WTC11 (cell line): ENCODE measurements around the gene CERS1. TPM values are rescaled to one million over a fixed set of nuclear protein-coding genes. Genes with fewer than 3 reads are reported as not detected.

ENCODE experiments used
- ATAC-seq: fragments of 200-7000 bp; cut with Tn5 transposase; 2 replicates; pipeline ENCODE4 v1.10.0; 2021; ENCODE audit warnings: mild to moderate bottlenecking, moderate library complexity
- CTCF ChIA-PET: fragments of 300-600 bp; sonication (Branson Sonifier 250); formaldehyde crosslinking; loops from one replicate; lab custom pipeline; 2021; ENCODE audit warnings: antibody characterized with exemption; lab: Charles Lee
- POLR2A ChIA-PET: fragments of 350-600 bp; sonication (Branson Sonifier 250); formaldehyde crosslinking; loops from one replicate; lab custom pipeline; 2021; ENCODE audit warnings: antibody characterized with exemption; lab: Charles Lee
- DNase-seq: peaks from one replicate; pipeline ENCODE4 v3.0.0; 2021; ENCODE audit warnings: low spot score
- H3K27ac Mint-ChIP-seq: 2 replicates; pipeline ENCODE4 v1.8.0; 2021; ENCODE audit warnings: mixed read lengths
- H3K27me3 Mint-ChIP-seq: 2 replicates; pipeline ENCODE4 v1.8.0; 2021; ENCODE audit warnings: low read depth, mild to moderate bottlenecking, moderate library complexity, mixed read lengths
- H3K36me3 Mint-ChIP-seq: 2 replicates; pipeline ENCODE4 v1.8.0; 2021; ENCODE audit warnings: mixed read lengths
- H3K4me1 Mint-ChIP-seq: 2 replicates; pipeline ENCODE4 v1.8.0; 2022; ENCODE audit warnings: mixed read lengths
- H3K4me3 Mint-ChIP-seq: 2 replicates; pipeline ENCODE4 v1.8.0; 2021; ENCODE audit warnings: mild to moderate bottlenecking, moderate library complexity, mixed read lengths
- H3K9me3 Mint-ChIP-seq: 2 replicates; pipeline ENCODE4 v1.8.0; 2021; ENCODE audit warnings: mixed read lengths
- ATF3 ChIP-seq: sonication (generic); formaldehyde crosslinking; conservative IDR thresholded peaks from 2 replicates; pipeline ENCODE4 v1.8.1; 2022; ENCODE audit warnings: mild to moderate bottlenecking, missing genetic modification reagents
- CREB1 ChIP-seq: sonication (generic); formaldehyde crosslinking; IDR thresholded peaks from 2 replicates; pipeline ENCODE4 v1.8.0; 2023; ENCODE audit warnings: mild to moderate bottlenecking, missing genetic modification reagents
- CREM ChIP-seq: sonication (generic); formaldehyde crosslinking; IDR thresholded peaks from 2 replicates; pipeline ENCODE4 v1.8.1; 2022; ENCODE audit warnings: mild to moderate bottlenecking, missing genetic modification reagents, moderate library complexity
- CTCF ChIP-seq: fragments of 200-600 bp; IDR thresholded peaks from 2 replicates; pipeline ENCODE4 v1.8.0; 2022; ENCODE audit warnings: antibody characterized with exemption
- E2F4 ChIP-seq: sonication (generic); formaldehyde crosslinking; IDR thresholded peaks from 2 replicates; pipeline ENCODE4 v1.8.1; 2022; ENCODE audit warnings: low read depth, mild to moderate bottlenecking, moderate library complexity, missing genetic modification reagents, borderline replicate concordance
- FOXJ3 ChIP-seq: sonication (generic); formaldehyde crosslinking; IDR thresholded peaks from 2 replicates; pipeline ENCODE4 v1.9.0; 2021; ENCODE audit warnings: missing genetic modification reagents, mild to moderate bottlenecking, borderline replicate concordance
- GRHL2 ChIP-seq: fragments of 250-450 bp; sonication (Bioruptor Pico); IDR thresholded peaks from 2 replicates; pipeline ENCODE4 v1.8.0; 2022; ENCODE audit warnings: mild to moderate bottlenecking, moderate library complexity; ENCODE audit not compliant: insufficient replicate concordance, severe bottlenecking
- KAT7 ChIP-seq: sonication (generic); formaldehyde crosslinking; IDR thresholded peaks from 2 replicates; pipeline ENCODE4 v1.8.1; 2023; ENCODE audit warnings: missing genetic modification reagents, mild to moderate bottlenecking, borderline replicate concordance
- OVOL2 ChIP-seq: fragments of 250-450 bp; sonication (Bioruptor Pico); IDR thresholded peaks from 2 replicates; pipeline ENCODE4 v1.9.0; 2021; ENCODE audit warnings: mild to moderate bottlenecking, borderline replicate concordance
- ZNF121 ChIP-seq: sonication (generic); formaldehyde crosslinking; IDR thresholded peaks from 2 replicates; pipeline ENCODE4 v1.8.0; 2023; ENCODE audit warnings: missing genetic modification reagents
- ZNF138 ChIP-seq: sonication (generic); formaldehyde crosslinking; conservative IDR thresholded peaks from 2 replicates; pipeline ENCODE4 v1.8.1; 2022; ENCODE audit warnings: mild to moderate bottlenecking, moderate library complexity, missing genetic modification reagents
- total RNA-seq: library from RNA; stranded (reverse); gene quantifications from 3 replicates; pipeline ENCODE4 v1.2.3, GENCODE V29; 2021
- TF ChIP-seq, protein P1 (sequence below): sonication (generic); formaldehyde crosslinking; IDR thresholded peaks from 2 replicates; pipeline ENCODE4 v1.8.0; 2023; ENCODE audit warnings: missing genetic modification reagents

The CERS1 gene
- total RNA-seq, 1 experiment from 2014 or later = 14.7 TPM

GRCh38 chr19:18893587-18894253, 2.2 kb downstream of the CERS1 start:
- H3K4me1 Mint-ChIP-seq = no peaks in the 10 kb centered on the region
- H3K27me3 Mint-ChIP-seq = peaks cover 16% of the 10 kb centered on the region
- H3K27ac Mint-ChIP-seq = no peak overlapping the region
- no peaks in the 10 kb centered on the region for H3K36me3 Mint-ChIP-seq
- H3K4me3 Mint-ChIP-seq = no peak overlapping the region
- DNase-seq (no peak), ATAC-seq (no peak)
- ChIA-PET CTCF (interaction anchor here (0.6 to 3.5 kb wide), 12 partner anchors 14 to 227 kb away, joined by 3 to 35 read pairs (median 6); partner anchors contain the start of genes COPE and DDX49), POLR2A (no interaction called here)
- H3K9me3 Mint-ChIP-seq = no peaks in the 10 kb centered on the region
- TF ChIP-seq GRHL2 (CRISPR knock-in tag) = no peak
- TF ChIP-seq, protein P1, sequence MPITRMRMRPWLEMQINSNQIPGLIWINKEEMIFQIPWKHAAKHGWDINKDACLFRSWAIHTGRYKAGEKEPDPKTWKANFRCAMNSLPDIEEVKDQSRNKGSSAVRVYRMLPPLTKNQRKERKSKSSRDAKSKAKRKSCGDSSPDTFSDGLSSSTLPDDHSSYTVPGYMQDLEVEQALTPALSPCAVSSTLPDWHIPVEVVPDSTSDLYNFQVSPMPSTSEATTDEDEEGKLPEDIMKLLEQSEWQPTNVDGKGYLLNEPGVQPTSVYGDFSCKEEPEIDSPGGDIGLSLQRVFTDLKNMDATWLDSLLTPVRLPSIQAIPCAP (CRISPR knock-in tag) = no peak
- TF ChIP-seq OVOL2 (CRISPR knock-in tag) = no peak
- no peak for TF ChIP-seq CTCF
- no peak for TF ChIP-seq KAT7
- no peak for TF ChIP-seq FOXJ3
- no peak for TF ChIP-seq E2F4
- no peak for TF ChIP-seq CREB1 (CRISPR knock-in tag)
- TF ChIP-seq, all 79 proteins: peak for 0

DNA sequence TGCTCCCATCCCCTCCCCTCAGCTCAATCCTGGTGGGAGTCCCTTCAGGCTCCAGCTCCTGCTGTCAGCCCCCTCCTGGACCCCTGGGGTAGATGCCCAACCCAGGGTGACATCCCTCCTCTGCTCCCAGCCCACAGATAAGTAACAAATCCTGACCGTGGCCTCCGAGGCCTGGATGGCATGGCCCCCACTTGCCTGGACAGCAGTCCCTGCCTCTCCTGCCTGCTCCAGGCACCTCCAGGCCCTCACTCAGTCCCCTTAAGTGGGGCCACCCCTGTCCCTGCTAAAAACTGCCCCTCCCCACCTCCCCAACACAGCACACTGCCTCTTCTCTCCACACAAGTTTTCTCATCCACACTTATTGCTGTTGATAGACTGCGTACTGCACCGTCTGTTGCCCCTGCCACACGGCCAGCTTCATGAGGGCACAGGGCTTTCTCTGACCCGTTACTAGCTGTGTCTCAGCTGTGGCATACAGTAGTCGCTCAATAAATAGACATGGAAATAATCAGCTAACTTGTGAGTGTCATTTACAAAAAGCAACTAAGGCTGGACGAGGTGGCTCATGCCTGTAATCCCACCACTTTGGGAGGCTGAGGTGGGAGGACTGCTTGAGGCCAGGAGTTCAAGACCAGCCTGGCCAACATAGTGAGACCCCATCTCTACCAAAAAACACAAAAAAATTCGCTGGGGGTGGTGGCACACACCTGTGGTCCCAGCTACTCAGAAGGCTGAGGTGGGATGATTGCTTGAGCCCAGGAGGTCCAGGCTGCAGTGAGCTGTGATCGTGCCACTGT, 5.8 kb downstream of the CERS1 start:
- Mint-ChIP-seq H3K4me3 (no peak overlapping the region), H3K27me3 (no peaks in the 10 kb centered on the region; the same call in 1 of the 2 replicates), H3K27ac (no peak overlapping the region), H3K4me1 (no peaks in the 10 kb centered on the region), H3K9me3 (peaks cover 3% of the 10 kb centered on the region), H3K36me3 (peaks cover 5% of the 10 kb centered on the region)
- ChIA-PET CTCF (interaction anchor here (1.6 to 2.6 kb wide), 2 partner anchors 97 to 106 kb away, joined by 3 to 8 read pairs; no protein-coding TSS in a partner anchor), POLR2A (interaction anchor here (0.6 kb wide), 1 partner anchor 20 kb away, joined by 3 read pairs; no protein-coding TSS in a partner anchor)
- ATAC-seq = no peak
- DNase-seq = no peak
- TF ChIP-seq ZNF121 (peak; percentile 84), CREB1 (CRISPR knock-in tag) (no peak)

DNA sequence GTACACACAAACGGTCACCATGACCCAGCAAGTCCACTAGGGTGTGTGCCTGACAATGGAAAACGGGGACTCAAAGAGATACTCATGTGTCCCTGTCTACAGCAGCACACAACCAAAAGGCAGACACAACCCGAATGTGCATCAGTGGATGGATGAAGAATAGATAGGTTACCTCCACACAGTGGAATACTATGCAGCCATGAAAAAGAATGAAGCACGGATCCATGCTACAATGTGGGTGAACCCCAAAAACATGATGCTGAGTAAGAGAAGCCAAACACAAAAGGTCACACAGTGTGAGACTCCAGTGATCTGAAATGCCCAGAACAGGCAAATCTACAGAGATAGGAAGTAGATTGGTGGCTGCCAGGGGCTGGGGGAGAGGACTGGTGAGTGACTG, 9.0 kb downstream of the CERS1 start:
- Mint-ChIP-seq H3K4me1 (no peaks in the 10 kb centered on the region), H3K4me3 (no peak overlapping the region), H3K36me3 (peaks cover 9% of the 10 kb centered on the region), H3K27me3 (no peaks in the 10 kb centered on the region; the same call in 1 of the 2 replicates), H3K9me3 (peaks cover 3% of the 10 kb centered on the region), H3K27ac (no peak overlapping the region)
- ChIA-PET POLR2A (no interaction called here), CTCF (no interaction called here)
- ATAC-seq = no peak
- TF ChIP-seq ZNF138 (CRISPR knock-in tag) (no peak), CREM (CRISPR knock-in tag) (no peak), ATF3 (CRISPR knock-in tag) (no peak)
- TF ChIP-seq, all 79 proteins: peak for 0
- no peak for DNase-seq
